Measurements from ENCODE around the gene KCNJ14. TPM values are rescaled to one million over a fixed set of nuclear protein-coding genes. Genes with fewer than 3 reads are reported as not detected.
A peak's percentile ranks its signal among the peaks of the same experiment; 100 is the strongest.

KCNJ14 gene
- polyA plus RNA-seq (2013), result 1.3 TPM

DNA sequence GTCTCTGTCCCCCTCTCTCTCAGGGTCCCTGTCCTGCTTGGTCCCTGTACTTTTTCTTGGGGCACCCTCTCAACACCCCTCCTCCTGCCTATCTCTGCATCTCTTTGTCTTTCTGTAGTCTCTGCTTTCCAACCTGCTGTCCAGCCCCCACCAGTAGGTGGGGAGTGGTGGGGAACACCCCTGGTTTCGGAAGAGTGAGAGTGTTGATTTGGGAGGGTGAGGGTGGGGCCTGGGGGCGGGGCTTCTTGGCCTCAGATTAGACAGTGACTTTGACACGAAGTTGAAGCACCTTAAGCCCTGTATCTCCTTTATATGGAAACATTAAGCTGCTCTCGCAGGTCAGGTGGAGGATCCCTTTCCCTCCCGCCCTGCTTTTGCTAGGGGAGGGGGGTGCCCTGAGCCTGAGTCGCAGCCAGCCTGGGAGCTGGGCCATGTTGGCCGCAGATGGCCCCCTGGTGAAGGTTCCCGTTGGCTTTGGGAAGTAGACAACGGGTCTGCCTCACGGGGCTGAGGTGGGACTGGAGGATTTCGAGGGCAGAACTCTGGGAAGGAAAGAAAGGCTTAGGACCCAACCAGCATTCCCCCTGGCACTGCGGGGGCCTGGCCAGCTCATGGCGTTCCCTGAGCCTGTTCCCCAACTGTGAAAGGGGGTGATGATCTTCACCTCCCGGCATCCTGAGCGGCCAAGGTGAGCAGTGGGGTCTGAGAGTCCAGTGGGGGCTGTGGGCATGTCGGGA, at the start of gene KCNJ14:
KCNJ14 (plus strand) TSS at position 404 of the 737 bp plus-strand sequence. CDS start 6,151 bp downstream, outside the sequence.
- no peak for DNase-seq
- 99% methylated on average over 12 of the region's 16 CpGs for WGBS (ENCODE audit: insufficient coverage)
- CTCF ChIA-PET, result interaction anchor here (1.5 kb wide), 1 partner anchor 9 kb away, joined by 4 read pairs; the partner anchor contains the start of gene GRWD1

DNA sequence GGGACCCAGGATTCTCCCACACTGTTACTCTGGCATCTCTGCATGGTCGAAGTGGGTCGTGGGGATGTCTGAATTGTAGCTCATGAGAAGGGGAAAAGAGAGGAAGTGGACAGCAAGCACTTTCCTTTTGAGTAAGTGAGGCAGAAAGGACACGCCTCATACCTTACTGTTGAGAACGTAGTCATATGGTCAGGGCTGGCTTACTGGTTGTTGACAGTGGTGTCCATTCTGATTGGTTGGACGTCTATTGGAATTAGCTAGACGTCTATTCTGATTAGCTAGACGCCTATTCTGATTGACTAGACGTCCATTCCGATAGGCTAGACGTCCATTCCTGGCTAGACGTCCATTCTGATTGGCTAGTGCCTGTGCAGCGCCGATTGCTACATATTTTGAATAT, 49.5 kb upstream of the KCNJ14 start:
- DNase-seq, result no peak
- Histone ChIP-seq H3K4me3 (ENCODE audit: control insufficient read depth in 1 of 7, extremely low read depth in 1 of 7, insufficient read depth in 4 of 7, low read depth in 2 of 7, low read length in 6 of 7) (no peak overlapping the region), H3K36me3 (ENCODE audit: control insufficient read depth in 4 of 4, insufficient read depth in 4 of 4, low read length in 3 of 4) (no peaks in the 10 kb centered on the region), H3K9me3 (ENCODE audit: control extremely low read depth in 1 of 5, control insufficient read depth in 4 of 5, insufficient read depth in 2 of 5, low read depth in 1 of 5, low read length in 4 of 5) (no peaks in the 10 kb centered on the region), H3K27me3 (replicated peaks in 2 of 5; ENCODE audit: control insufficient read depth in 4 of 5, insufficient read depth in 5 of 5, low read length in 4 of 5) (no peaks in the 10 kb centered on the region), H3K4me1 (ENCODE audit: control extremely low read depth in 1 of 4, control insufficient read depth in 4 of 4, insufficient read depth in 4 of 4, low read length in 3 of 4) (no peaks in the 10 kb centered on the region), H3K27ac (ENCODE audit: insufficient read depth in 1 of 2, low read depth in 1 of 2, low read length in 2 of 2, poor library complexity in 1 of 2, severe bottlenecking in 2 of 2) (no peak overlapping the region)
- 90% methylated on average over 13 of the region's 13 CpGs for WGBS (ENCODE audit: insufficient coverage)
- POLR2A ChIA-PET, result no interaction called here
- CTCF ChIA-PET, result interaction anchor here (1.3 to 2.4 kb wide), 3 partner anchors 9 to 51 kb away, joined by 3 to 9 read pairs (median 3); partner anchors contain the start of gene KDELR1

More for the DNA sequence above, at the start of gene KCNJ14:
- Histone ChIP-seq H3K4me3 (ENCODE audit: control insufficient read depth in 1 of 7, extremely low read depth in 1 of 7, insufficient read depth in 4 of 7, low read depth in 2 of 7, low read length in 6 of 7) (no peak within 1 kb of the TSS), H3K9me3 (ENCODE audit: control extremely low read depth in 1 of 5, control insufficient read depth in 4 of 5, insufficient read depth in 2 of 5, low read depth in 1 of 5, low read length in 4 of 5) (no peaks in the 10 kb centered on the region), H3K36me3 (ENCODE audit: control insufficient read depth in 4 of 4, insufficient read depth in 4 of 4, low read length in 3 of 4) (peaks cover 3 to 67% (median 50%) of the 10 kb centered on the region in 4 experiments), H3K4me1 (ENCODE audit: control extremely low read depth in 1 of 4, control insufficient read depth in 4 of 4, insufficient read depth in 4 of 4, low read length in 3 of 4) (no peaks in the 10 kb centered on the region), H3K27me3 (replicated peaks in 2 of 5; ENCODE audit: control insufficient read depth in 4 of 5, insufficient read depth in 5 of 5, low read length in 4 of 5) (no peaks in the 10 kb centered on the region), H3K27ac (ENCODE audit: insufficient read depth in 1 of 2, low read depth in 1 of 2, low read length in 2 of 2, poor library complexity in 1 of 2, severe bottlenecking in 2 of 2) (peak within 1 kb of the TSS in 1 of 2 experiments; percentile 25)
- POLR2A ChIA-PET, result no interaction called here

DNA sequence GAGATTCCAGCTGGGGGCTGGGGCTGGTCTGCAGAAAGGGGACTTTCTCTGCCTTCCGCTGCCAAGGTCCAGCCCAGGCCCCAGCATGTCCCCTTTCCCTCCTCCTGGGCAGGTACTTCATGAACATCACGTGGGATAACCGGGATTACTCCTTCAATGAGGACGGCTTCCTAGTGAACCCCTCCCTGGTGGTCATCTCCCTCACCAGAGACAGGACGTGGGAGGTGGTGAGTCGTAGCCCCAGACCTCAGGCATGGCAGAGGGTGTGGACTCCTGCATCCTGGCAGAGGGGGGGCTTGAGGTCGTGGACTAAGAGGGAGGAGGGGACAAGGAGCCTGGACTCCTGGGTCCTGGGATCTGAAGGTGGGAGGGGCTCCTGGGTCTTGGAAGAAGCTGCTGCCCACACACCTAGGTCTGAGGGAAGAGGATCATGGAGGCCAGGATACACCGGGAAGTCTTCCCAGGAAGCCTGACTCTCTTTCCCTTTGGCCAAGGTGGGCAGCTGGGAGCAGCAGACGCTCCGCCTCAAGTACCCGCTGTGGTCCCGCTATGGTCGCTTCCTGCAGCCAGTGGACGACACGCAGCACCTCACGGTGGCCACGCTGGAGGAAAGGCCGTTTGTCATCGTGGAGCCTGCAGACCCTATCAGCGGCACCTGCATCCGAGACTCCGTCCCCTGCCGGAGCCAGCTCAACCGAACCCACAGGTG, 41.3 kb upstream of the KCNJ14 start:
- no peaks in the 10 kb centered on the region for H3K9me3 ChIP-seq (ENCODE audit: control extremely low read depth in 1 of 5, control insufficient read depth in 4 of 5, insufficient read depth in 2 of 5, low read depth in 1 of 5, low read length in 4 of 5)
- WGBS (ENCODE audit: insufficient coverage), result 61% methylated on average over 23 of the region's 24 CpGs
- POLR2A ChIA-PET, result no interaction called here
- no peaks in the 10 kb centered on the region for H3K36me3 ChIP-seq (ENCODE audit: control insufficient read depth in 4 of 4, insufficient read depth in 4 of 4, low read length in 3 of 4)
- H3K4me3 ChIP-seq (ENCODE audit: control insufficient read depth in 1 of 7, extremely low read depth in 1 of 7, insufficient read depth in 4 of 7, low read depth in 2 of 7, low read length in 6 of 7), result peak overlapping the region in 5 of 7 experiments; percentile 47 to 73 (median 61)
- peaks cover 0 to 13% (median 0%) of the 10 kb centered on the region in 5 experiments for H3K27me3 ChIP-seq (replicated peaks in 2 of 5; ENCODE audit: control insufficient read depth in 4 of 5, insufficient read depth in 5 of 5, low read length in 4 of 5)
- H3K4me1 ChIP-seq (ENCODE audit: control extremely low read depth in 1 of 4, control insufficient read depth in 4 of 4, insufficient read depth in 4 of 4, low read length in 3 of 4), result peaks cover 0 to 31% (median 25%) of the 10 kb centered on the region in 4 experiments
- H3K27ac ChIP-seq (ENCODE audit: insufficient read depth in 1 of 2, low read depth in 1 of 2, low read length in 2 of 2, poor library complexity in 1 of 2, severe bottlenecking in 2 of 2), result no peak overlapping the region
- CTCF ChIA-PET, result interaction anchor here (0.6 to 1.9 kb wide), 6 partner anchors 13 to 388 kb away, joined by 3 to 6 read pairs (median 4); partner anchors contain the start of gene KDELR1
- no peak for DNase-seq

DNA sequence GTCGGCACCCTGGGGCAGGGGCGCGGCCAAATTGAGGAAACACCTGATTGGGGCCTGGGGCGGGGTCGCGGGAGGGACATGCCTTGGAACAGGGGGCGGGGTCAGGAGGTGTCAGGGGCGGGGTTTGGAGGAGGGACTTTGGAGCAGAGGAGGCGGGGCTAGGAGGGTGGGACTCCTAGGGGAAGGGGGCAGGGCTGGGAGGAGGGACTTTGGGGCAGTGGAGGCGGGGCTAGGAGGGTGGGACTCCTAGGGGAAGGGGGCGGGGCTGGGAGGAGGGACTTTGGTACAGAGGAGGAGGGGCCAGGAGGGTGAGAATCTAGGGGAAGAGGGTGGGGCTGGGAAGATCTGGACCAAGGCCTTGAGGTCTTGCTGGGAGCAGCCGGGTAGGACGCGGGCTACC, 40.0 kb upstream of the KCNJ14 start:
- peak; percentile 89 to 93 (median 92) for DNase-seq
- Histone ChIP-seq H3K4me1 (ENCODE audit: control extremely low read depth in 1 of 4, control insufficient read depth in 4 of 4, insufficient read depth in 4 of 4, low read length in 3 of 4) (peaks cover 0 to 35% (median 29%) of the 10 kb centered on the region in 4 experiments), H3K27ac (ENCODE audit: insufficient read depth in 1 of 2, low read depth in 1 of 2, low read length in 2 of 2, poor library complexity in 1 of 2, severe bottlenecking in 2 of 2) (no peak overlapping the region), H3K27me3 (replicated peaks in 2 of 5; ENCODE audit: control insufficient read depth in 4 of 5, insufficient read depth in 5 of 5, low read length in 4 of 5) (peaks cover 0 to 13% (median 0%) of the 10 kb centered on the region in 5 experiments), H3K9me3 (ENCODE audit: control extremely low read depth in 1 of 5, control insufficient read depth in 4 of 5, insufficient read depth in 2 of 5, low read depth in 1 of 5, low read length in 4 of 5) (no peaks in the 10 kb centered on the region), H3K4me3 (ENCODE audit: control insufficient read depth in 1 of 7, extremely low read depth in 1 of 7, insufficient read depth in 4 of 7, low read depth in 2 of 7, low read length in 6 of 7) (peak overlapping the region in 4 of 7 experiments; percentile 36 to 73 (median 66)), H3K36me3 (ENCODE audit: control insufficient read depth in 4 of 4, insufficient read depth in 4 of 4, low read length in 3 of 4) (no peaks in the 10 kb centered on the region)
- ChIA-PET CTCF (interaction anchor here (1.0 to 1.9 kb wide), 2 partner anchors 10 to 24 kb away, joined by 3 to 6 read pairs; partner anchors contain the start of gene KDELR1), POLR2A (no interaction called here)
- 4% methylated on average over 10 of the region's 14 CpGs for WGBS (ENCODE audit: insufficient coverage)

DNA sequence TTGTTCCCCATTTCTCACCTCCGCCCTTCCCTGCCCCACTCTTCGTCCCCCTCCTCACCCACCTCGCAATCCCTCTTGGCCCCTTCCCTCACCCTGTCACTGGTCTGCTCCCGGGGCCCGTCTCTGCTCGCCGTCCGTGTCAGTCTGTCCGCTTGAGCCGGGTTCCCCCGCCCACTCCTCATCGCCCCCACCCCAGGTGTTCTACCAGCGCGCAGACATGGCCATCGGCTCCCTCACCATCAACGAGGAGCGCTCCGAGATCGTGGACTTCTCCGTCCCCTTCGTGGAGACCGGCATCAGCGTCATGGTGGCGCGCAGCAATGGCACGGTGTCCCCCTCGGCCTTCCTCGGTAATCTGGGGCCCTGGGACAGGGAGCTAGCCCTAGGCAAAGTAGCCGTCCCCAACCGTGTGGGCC, 39.6 kb upstream of the KCNJ14 start:
- no peak for DNase-seq
- no peak overlapping the region for H3K27ac ChIP-seq (ENCODE audit: insufficient read depth in 1 of 2, low read depth in 1 of 2, low read length in 2 of 2, poor library complexity in 1 of 2, severe bottlenecking in 2 of 2)
- peak overlapping the region in 4 of 7 experiments; percentile 36 to 73 (median 62) for H3K4me3 ChIP-seq (ENCODE audit: control insufficient read depth in 1 of 7, extremely low read depth in 1 of 7, insufficient read depth in 4 of 7, low read depth in 2 of 7, low read length in 6 of 7)
- H3K9me3 ChIP-seq (ENCODE audit: control extremely low read depth in 1 of 5, control insufficient read depth in 4 of 5, insufficient read depth in 2 of 5, low read depth in 1 of 5, low read length in 4 of 5), result no peaks in the 10 kb centered on the region
- 18% methylated on average over 28 of the region's 30 CpGs for WGBS (ENCODE audit: insufficient coverage)
- peaks cover 0 to 35% (median 29%) of the 10 kb centered on the region in 4 experiments for H3K4me1 ChIP-seq (ENCODE audit: control extremely low read depth in 1 of 4, control insufficient read depth in 4 of 4, insufficient read depth in 4 of 4, low read length in 3 of 4)
- no peaks in the 10 kb centered on the region for H3K36me3 ChIP-seq (ENCODE audit: control insufficient read depth in 4 of 4, insufficient read depth in 4 of 4, low read length in 3 of 4)
- H3K27me3 ChIP-seq (replicated peaks in 2 of 5; ENCODE audit: control insufficient read depth in 4 of 5, insufficient read depth in 5 of 5, low read length in 4 of 5), result peaks cover 0 to 13% (median 0%) of the 10 kb centered on the region in 5 experiments
- POLR2A ChIA-PET, result no interaction called here
- CTCF ChIA-PET, result interaction anchor here (0.9 kb wide), 1 partner anchor 24 kb away, joined by 3 read pairs; the partner anchor contains the start of gene KDELR1

DNA sequence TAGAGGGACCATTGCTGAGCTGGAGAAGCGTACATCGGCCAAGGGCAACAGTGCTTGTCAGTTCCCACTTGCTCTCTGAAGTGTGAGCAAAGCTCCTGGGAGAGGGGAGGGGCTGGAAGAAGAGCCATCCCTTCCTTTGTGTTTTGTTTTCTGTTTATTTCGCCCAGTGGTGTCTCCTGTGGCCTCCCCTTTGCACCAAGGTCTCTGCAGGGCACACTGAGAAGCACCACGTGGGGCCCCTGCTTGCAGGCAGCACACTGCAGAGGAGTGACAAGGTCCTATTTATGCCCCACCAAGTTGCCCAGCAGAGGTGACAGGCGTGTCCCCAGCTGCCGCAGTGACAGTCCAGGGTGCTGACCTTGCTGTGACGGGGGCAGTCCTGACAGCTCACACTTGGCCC, 38.0 kb upstream of the KCNJ14 start:
- Histone ChIP-seq H3K27me3 (replicated peaks in 2 of 5; ENCODE audit: control insufficient read depth in 4 of 5, insufficient read depth in 5 of 5, low read length in 4 of 5) (peaks cover 0 to 13% (median 0%) of the 10 kb centered on the region in 5 experiments), H3K4me1 (ENCODE audit: control extremely low read depth in 1 of 4, control insufficient read depth in 4 of 4, insufficient read depth in 4 of 4, low read length in 3 of 4) (peaks cover 0 to 35% (median 29%) of the 10 kb centered on the region in 4 experiments), H3K36me3 (ENCODE audit: control insufficient read depth in 4 of 4, insufficient read depth in 4 of 4, low read length in 3 of 4) (no peaks in the 10 kb centered on the region), H3K9me3 (ENCODE audit: control extremely low read depth in 1 of 5, control insufficient read depth in 4 of 5, insufficient read depth in 2 of 5, low read depth in 1 of 5, low read length in 4 of 5) (no peaks in the 10 kb centered on the region), H3K4me3 (ENCODE audit: control insufficient read depth in 1 of 7, extremely low read depth in 1 of 7, insufficient read depth in 4 of 7, low read depth in 2 of 7, low read length in 6 of 7) (no peak overlapping the region), H3K27ac (ENCODE audit: insufficient read depth in 1 of 2, low read depth in 1 of 2, low read length in 2 of 2, poor library complexity in 1 of 2, severe bottlenecking in 2 of 2) (no peak overlapping the region)
- no peak for DNase-seq
- ChIA-PET CTCF (interaction anchor here (0.7 to 0.9 kb wide), 2 partner anchors 26 kb away, joined by 3 to 4 read pairs; partner anchors contain the start of gene KDELR1), POLR2A (no interaction called here)
- WGBS (ENCODE audit: insufficient coverage), result 96% methylated on average over 7 of the region's 7 CpGs
